T-helper 2 cell (primary cell): ENCODE measurements around the gene DGKI.
A peak's percentile ranks its signal among the peaks of the same experiment; 100 is the strongest.

ENCODE experiments used
- DNase-seq, 5 experiments: peaks; one replicate each; pipeline versions ENCODE4 v3.0.0 to v3.0.0-alpha.2; 2012 to 2022

Gene DGKI

GRCh38 chr7:137527634-137528033, 319.1 kb downstream of the DGKI start:
- no peak for DNase-seq

GRCh38 chr7:137523171-137523570, 323.6 kb downstream of the DGKI start:
- no peak for DNase-seq

GRCh38 chr7:137521451-137521850, 325.3 kb downstream of the DGKI start:
- no peak for DNase-seq

GRCh38 chr7:137519947-137520346, 326.8 kb downstream of the DGKI start:
- DNase-seq: no peak

GRCh38 chr7:137519181-137519691, 327.5 kb downstream of the DGKI start:
- DNase-seq: no peak

GRCh38 chr7:137513091-137513490, 333.7 kb downstream of the DGKI start:
- no peak for DNase-seq

GRCh38 chr7:137507096-137507495, 339.7 kb downstream of the DGKI start:
- no peak for DNase-seq

- DNase-seq: no peak
Measured at GRCh38 chr7:137506031-137506430, 340.7 kb downstream of the DGKI start.

- DNase-seq: no peak
Measured at GRCh38 chr7:137501562-137501961, 345.2 kb downstream of the DGKI start.

- no peak for DNase-seq
Measured at GRCh38 chr7:137492889-137493288, 353.9 kb downstream of the DGKI start.

GRCh38 chr7:137489880-137490279, 356.9 kb downstream of the DGKI start:
- DNase-seq: no peak

GRCh38 chr7:137488038-137488437, 358.7 kb downstream of the DGKI start:
- DNase-seq: no peak

GRCh38 chr7:137485818-137486217, 361.0 kb downstream of the DGKI start:
- no peak for DNase-seq

GRCh38 chr7:137484326-137484725, 362.4 kb downstream of the DGKI start:
- DNase-seq: no peak

- DNase-seq: no peak
Measured at GRCh38 chr7:137482466-137482865, 364.3 kb downstream of the DGKI start.

- DNase-seq: no peak
Measured at GRCh38 chr7:137480824-137481365, 365.9 kb downstream of the DGKI start.

GRCh38 chr7:137480401-137480800, 366.4 kb downstream of the DGKI start:
- no peak for DNase-seq

GRCh38 chr7:137476937-137477336, 369.8 kb downstream of the DGKI start:
- no peak for DNase-seq

- DNase-seq: no peak
Measured at GRCh38 chr7:137475966-137476365, 370.8 kb downstream of the DGKI start.

GRCh38 chr7:137474540-137475026, 372.2 kb downstream of the DGKI start:
- DNase-seq: no peak

GRCh38 chr7:137471128-137471527, 375.6 kb downstream of the DGKI start:
- no peak for DNase-seq

- DNase-seq: no peak
Measured at GRCh38 chr7:137469858-137470257, 376.9 kb downstream of the DGKI start.

GRCh38 chr7:137469191-137469811, 377.5 kb downstream of the DGKI start:
- no peak for DNase-seq

- DNase-seq: peak in 1 of 5 experiments; percentile 44
Measured at GRCh38 chr7:137462847-137463246, 383.9 kb downstream of the DGKI start.
